ENCODE data around the gene KSR1.

The KSR1 gene

GRCh38 chr17:27572665-27573064 lies 116.4 kb downstream of the KSR1 start:
- POLR2A ChIA-PET: no interaction called here
- CTCF ChIA-PET: interaction anchor here (1.8 kb wide), 1 partner anchor 82 kb away, joined by 5 read pairs; no protein-coding TSS in a partner anchor
- no peak for DNase-seq (ENCODE audit: extremely low spot score)
- no peak for TF ChIP-seq FOXA1 (IDR thresholded peaks at IDR 0.05)
- no peak for TF ChIP-seq BHLHE40 (IDR thresholded peaks at IDR 0.05; ENCODE audit: borderline replicate concordance)
- no peak for TF ChIP-seq L3MBTL2 (conservative IDR thresholded peaks at IDR 0.05)
- no peak for TF ChIP-seq ZNF384 (IDR thresholded peaks at IDR 0.05)
- TF ChIP-seq HDGF (IDR thresholded peaks at IDR 0.05; ENCODE audit: borderline replicate concordance): no peak
- TF ChIP-seq FOXK2 (IDR thresholded peaks at IDR 0.05): no peak
- no peak for TF ChIP-seq PKNOX1 (IDR thresholded peaks at IDR 0.05)
- no peak for TF ChIP-seq NFRKB (IDR thresholded peaks at IDR 0.05)
- TF ChIP-seq ARNT (IDR thresholded peaks at IDR 0.05): no peak
- TF ChIP-seq LEF1 (IDR thresholded peaks at IDR 0.05; ENCODE audit: borderline replicate concordance): no peak
- no peak for TF ChIP-seq ELF4 (IDR thresholded peaks at IDR 0.05)
- TF ChIP-seq FOXM1 (IDR thresholded peaks at IDR 0.05; ENCODE audit: borderline replicate concordance): no peak
- no peak for TF ChIP-seq SP1 (IDR thresholded peaks at IDR 0.05)
- no peak for TF ChIP-seq SUZ12 (IDR thresholded peaks at IDR 0.05)
- TF ChIP-seq TARDBP (IDR thresholded peaks at IDR 0.05): no peak
- TF ChIP-seq CTBP1 (IDR thresholded peaks at IDR 0.05; ENCODE audit: borderline replicate concordance): no peak

GRCh38 chr17:27573548-27573947 lies 117.3 kb downstream of the KSR1 start:
- TF ChIP-seq TARDBP (IDR thresholded peaks at IDR 0.05) (no peak), ZNF384 (IDR thresholded peaks at IDR 0.05) (no peak), HDGF (IDR thresholded peaks at IDR 0.05; ENCODE audit: borderline replicate concordance) (no peak), BHLHE40 (IDR thresholded peaks at IDR 0.05; ENCODE audit: borderline replicate concordance) (no peak), ARNT (IDR thresholded peaks at IDR 0.05) (no peak), L3MBTL2 (conservative IDR thresholded peaks at IDR 0.05) (no peak), FOXM1 (IDR thresholded peaks at IDR 0.05; ENCODE audit: borderline replicate concordance) (no peak), SP1 (IDR thresholded peaks at IDR 0.05) (no peak), PKNOX1 (IDR thresholded peaks at IDR 0.05) (no peak), ELF4 (IDR thresholded peaks at IDR 0.05) (no peak), NFRKB (IDR thresholded peaks at IDR 0.05) (no peak), SUZ12 (IDR thresholded peaks at IDR 0.05) (no peak)
- ChIA-PET CTCF (interaction anchor here (1.8 kb wide), 1 partner anchor 81 kb away, joined by 5 read pairs; no protein-coding TSS in a partner anchor), POLR2A (no interaction called here)
- no peak for DNase-seq (ENCODE audit: extremely low spot score)

GRCh38 chr17:27573971-27574525 lies 117.8 kb downstream of the KSR1 start:
- no peak for DNase-seq (ENCODE audit: extremely low spot score)
- TF ChIP-seq CTBP1 (IDR thresholded peaks at IDR 0.05; ENCODE audit: borderline replicate concordance): no peak
- no peak for TF ChIP-seq PKNOX1 (IDR thresholded peaks at IDR 0.05)
- TF ChIP-seq ZNF384 (IDR thresholded peaks at IDR 0.05): no peak
- no peak for TF ChIP-seq FOXK2 (IDR thresholded peaks at IDR 0.05)
- TF ChIP-seq ARNT (IDR thresholded peaks at IDR 0.05): no peak
- no peak for TF ChIP-seq FOXM1 (IDR thresholded peaks at IDR 0.05; ENCODE audit: borderline replicate concordance)
- no peak for TF ChIP-seq FOXA1 (IDR thresholded peaks at IDR 0.05)
- ChIA-PET POLR2A (no interaction called here), CTCF (interaction anchor here (0.6 to 2.0 kb wide), 4 partner anchors 10 to 81 kb away, joined by 4 to 5 read pairs (median 5); no protein-coding TSS in a partner anchor)

- no peak for DNase-seq (ENCODE audit: extremely low spot score)
- CTCF ChIA-PET: interaction anchor here (1.3 to 2.0 kb wide), 2 partner anchors 12 to 24 kb away, joined by 5 read pairs; no protein-coding TSS in a partner anchor
- POLR2A ChIA-PET: no interaction called here
Observed at GRCh38 chr17:27575096-27575911, 119.1 kb downstream of the KSR1 start.

More at GRCh38 chr17:27575096-27575911, 119.1 kb downstream of the KSR1 start:
- TF ChIP-seq L3MBTL2 (conservative IDR thresholded peaks at IDR 0.05): no peak
- no peak for TF ChIP-seq CTBP1 (IDR thresholded peaks at IDR 0.05; ENCODE audit: borderline replicate concordance)
- TF ChIP-seq SUZ12 (IDR thresholded peaks at IDR 0.05): no peak
- no peak for TF ChIP-seq TARDBP (IDR thresholded peaks at IDR 0.05)
- TF ChIP-seq SP1 (IDR thresholded peaks at IDR 0.05): no peak
- no peak for TF ChIP-seq NFRKB (IDR thresholded peaks at IDR 0.05)
- TF ChIP-seq ELF4 (IDR thresholded peaks at IDR 0.05): no peak
- no peak for TF ChIP-seq FOXA1 (IDR thresholded peaks at IDR 0.05)
- no peak for TF ChIP-seq HDGF (IDR thresholded peaks at IDR 0.05; ENCODE audit: borderline replicate concordance)
- TF ChIP-seq LEF1 (IDR thresholded peaks at IDR 0.05; ENCODE audit: borderline replicate concordance): no peak
- TF ChIP-seq PKNOX1 (IDR thresholded peaks at IDR 0.05): no peak
- no peak for TF ChIP-seq ARNT (IDR thresholded peaks at IDR 0.05)
- TF ChIP-seq BHLHE40 (IDR thresholded peaks at IDR 0.05; ENCODE audit: borderline replicate concordance): no peak
- TF ChIP-seq FOXK2 (IDR thresholded peaks at IDR 0.05): no peak
- TF ChIP-seq ZNF384 (IDR thresholded peaks at IDR 0.05): no peak
- TF ChIP-seq FOXM1 (IDR thresholded peaks at IDR 0.05; ENCODE audit: borderline replicate concordance): no peak
